GM18498 (cell line): ENCODE measurements around the gene MED8.
"Not testable (repeated sequence)": the region's sequence is repeated elsewhere in the genome, so short reads cannot be mapped to it uniquely, and the experiment has no call there.

ENCODE experiments used
- ATAC-seq: cut with Tn5 transposase; IDR thresholded peaks from one replicate; pipeline ENCODE4 v1.9.1; 2021; ENCODE audit warnings: mild to moderate bottlenecking, moderate library complexity; ENCODE audit not compliant: unreplicated experiment

Gene MED8

GRCh38 chr1:43387976-43388599 is 1.5 kb downstream of the MED8 start:
- no peak for ATAC-seq

- no peak for ATAC-seq
Measured at GRCh38 chr1:43386676-43387075, 2.9 kb downstream of the MED8 start.

DNA sequence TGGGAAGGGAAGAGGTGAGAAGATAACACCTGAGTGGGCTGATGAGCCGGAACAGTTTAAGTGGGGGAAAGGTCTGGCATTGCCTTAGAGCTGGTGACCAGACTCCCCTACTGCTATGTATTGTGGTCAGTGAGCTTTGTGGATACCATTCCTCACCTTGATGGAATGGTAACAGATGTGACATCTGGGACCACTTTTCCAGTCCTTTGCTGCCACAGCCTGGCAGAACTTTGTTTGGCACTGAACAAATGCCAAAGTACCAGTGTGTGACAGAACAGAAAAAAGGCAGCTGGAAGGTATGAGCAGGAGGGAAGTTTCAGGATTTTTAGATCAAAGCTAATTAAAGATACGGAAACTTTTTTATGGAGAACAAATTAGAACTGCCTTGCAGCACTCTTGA is 6.2 kb downstream of the MED8 start:
- ATAC-seq = no peak

DNA sequence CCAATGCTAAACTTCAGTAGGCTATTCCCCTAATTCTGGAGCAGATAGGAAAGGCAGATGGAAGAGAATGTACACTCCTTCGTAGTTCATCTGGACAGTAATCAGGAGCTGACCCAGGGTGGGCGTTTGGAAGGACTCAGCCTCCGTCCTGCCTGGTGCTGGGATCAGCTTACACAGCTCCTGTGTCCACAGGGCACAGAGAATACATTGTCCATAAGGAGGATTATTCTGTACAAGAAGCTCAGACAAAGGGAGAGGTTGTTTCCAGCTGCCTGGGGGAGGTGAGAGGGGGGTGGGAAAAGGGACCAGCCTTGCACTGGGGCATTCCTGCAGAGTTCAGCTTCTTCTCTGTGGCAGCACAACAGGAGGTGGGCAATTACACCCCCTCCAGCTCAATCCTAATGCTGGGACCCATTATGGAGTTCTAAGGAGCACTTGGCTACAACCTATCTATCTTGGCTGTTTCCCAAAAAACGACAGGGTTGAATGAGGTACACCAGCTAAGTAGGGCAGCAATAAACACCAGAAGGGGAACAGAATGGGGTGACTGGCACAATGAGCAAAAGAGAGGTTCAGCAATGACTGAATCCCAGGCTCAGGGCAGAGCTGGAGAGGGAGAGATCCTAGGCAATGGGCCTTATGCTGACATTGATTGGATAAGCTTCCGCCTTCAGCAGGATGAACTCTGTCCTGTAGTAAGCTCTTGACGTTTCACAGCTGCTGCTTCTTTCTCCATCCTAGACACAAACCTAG is 7.4 kb downstream of the MED8 start:
- no peak for ATAC-seq

- ATAC-seq = no peak
Measured at GRCh38 chr1:43381612-43382011, 8.0 kb downstream of the MED8 start.

DNA sequence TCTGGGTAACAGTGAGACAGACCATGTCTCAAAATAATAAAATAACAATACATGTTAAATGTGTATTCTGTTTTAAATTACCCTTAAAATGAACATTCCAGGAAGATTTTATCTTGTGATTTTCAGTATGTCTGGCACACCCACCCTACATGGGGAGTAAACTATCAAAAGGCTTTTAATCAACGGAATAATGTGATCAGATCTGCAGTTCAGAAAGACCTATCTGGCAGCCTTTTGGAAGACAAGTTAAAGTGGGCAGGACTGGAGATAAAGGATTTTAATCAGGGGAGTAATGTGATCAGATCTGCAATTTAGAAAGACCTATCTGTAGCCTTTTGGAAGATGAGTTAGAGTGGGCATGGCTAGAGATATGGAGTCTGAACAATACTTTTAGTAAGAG is 10.1 kb downstream of the MED8 start:
- no peak for ATAC-seq

DNA sequence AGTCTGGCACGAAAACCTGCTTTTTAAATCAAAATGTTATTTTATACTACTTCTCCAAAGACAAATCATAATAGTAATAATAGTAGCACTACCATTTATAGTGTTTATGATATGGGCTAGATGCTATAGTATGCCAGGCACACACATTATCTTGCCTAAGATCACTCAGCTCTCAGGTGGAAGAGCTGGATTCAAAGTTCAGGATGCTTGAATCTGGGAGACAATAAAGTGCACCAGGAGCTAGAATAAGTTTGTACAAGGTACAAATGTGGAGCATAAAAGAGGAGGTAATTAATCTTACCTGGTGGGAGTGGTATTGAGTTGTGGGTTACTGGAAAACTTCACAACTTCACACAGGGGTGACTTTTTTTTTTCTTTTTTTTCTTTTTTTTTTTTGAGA is 11.8 kb downstream of the MED8 start:
- no peak for ATAC-seq

DNA sequence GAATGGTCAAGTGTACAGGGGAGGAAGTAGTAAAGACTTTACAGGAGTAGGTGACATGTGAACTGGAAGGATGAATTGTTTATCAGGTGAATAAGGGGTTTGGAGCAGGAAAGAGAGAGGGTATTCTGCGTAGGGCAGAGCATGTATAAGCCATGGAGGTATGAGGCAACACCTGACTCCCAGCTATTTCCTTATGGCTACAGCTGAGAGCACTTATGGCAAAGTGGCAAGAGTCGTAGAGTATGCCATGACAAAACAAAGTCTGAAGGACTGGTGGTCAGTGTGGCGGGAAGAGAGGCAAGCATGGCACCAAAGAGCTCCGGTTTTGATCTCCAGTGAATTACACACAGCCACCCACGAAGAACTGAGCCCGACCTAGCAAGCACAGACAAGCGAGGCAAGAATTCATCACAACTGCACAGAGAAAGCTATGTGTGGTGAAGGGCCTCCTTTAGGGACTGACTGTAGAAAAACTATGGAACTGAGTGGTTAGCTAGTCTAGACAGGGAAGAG is 12.8 kb downstream of the MED8 start:
- ATAC-seq = no peak

- no peak for ATAC-seq
Measured at GRCh38 chr1:43373066-43373940, 16.3 kb downstream of the MED8 start.

- no peak for ATAC-seq
Measured at GRCh38 chr1:43372172-43372571, 17.4 kb downstream of the MED8 start.

GRCh38 chr1:43370564-43370963 is 19.0 kb downstream of the MED8 start:
- ATAC-seq = no peak

DNA sequence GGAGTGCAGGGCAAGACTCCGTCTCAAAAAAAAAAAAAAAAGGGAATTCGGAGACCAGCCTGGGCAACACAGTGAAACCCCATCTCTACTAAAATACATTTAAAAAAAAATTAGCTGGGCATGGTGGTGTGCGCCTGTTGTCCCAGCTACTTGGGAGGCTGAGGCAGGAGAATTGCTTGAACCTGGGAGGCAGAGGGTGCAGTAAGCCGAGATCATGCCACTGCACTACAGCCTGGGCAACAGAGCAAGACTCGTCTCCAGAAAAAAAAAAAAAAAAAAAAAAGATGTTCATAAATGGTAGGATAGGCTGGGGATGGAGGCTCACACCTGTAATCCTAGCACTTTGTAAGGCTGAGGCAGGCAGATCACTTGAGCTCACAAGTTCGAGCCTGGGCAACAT is 19.8 kb downstream of the MED8 start:
- not testable (repeated sequence) for ATAC-seq

- no peak for ATAC-seq
Measured at GRCh38 chr1:43368646-43369020, 21.0 kb downstream of the MED8 start.

DNA sequence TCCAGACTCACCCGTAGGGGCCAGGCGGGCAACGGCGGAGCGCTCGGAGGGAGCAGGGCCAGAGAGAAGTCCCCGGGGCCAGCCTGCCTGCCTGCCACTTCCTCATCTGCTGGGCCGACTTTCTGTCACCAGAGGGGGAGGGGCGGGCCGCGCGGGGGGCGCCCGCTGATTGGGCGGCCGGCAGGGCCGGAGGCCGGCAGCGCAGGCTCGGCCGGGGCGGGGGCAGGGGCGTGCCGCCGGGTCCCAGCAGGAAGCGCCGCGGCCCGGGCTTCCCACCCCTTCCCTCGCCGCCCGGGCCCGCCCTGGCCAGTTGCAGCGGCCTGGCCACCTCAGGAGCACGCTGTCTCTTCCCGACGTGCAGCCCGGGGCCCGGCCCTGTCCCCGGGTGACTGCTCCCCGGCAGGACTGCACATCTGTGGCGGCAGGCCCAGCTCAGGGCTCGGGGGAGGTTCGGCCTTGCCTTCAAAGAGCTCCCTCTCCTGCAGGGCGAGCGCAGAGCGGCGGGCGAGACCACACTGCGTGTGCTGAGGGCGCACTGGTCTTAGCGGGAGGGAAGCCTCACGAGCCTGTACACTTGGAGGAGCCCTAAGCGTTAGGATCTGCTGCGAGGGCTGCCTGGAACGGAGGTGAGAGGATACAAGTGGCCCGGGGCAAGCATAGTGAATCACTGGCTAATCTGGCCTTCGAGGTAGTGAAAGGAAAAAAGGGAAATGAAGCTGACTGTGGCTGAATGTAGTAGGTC is 21.5 kb downstream of the MED8 start, which contains the start of gene ELOVL1:
ELOVL1 (minus strand) TSS at position 108 of the 742 bp plus-strand sequence. CDS start 2,402 bp downstream, outside the sequence.
- peak; percentile 80 for ATAC-seq

- peak; percentile 53 for ATAC-seq
Measured at GRCh38 chr1:43367026-43367903, 22.3 kb downstream of the MED8 start.

DNA sequence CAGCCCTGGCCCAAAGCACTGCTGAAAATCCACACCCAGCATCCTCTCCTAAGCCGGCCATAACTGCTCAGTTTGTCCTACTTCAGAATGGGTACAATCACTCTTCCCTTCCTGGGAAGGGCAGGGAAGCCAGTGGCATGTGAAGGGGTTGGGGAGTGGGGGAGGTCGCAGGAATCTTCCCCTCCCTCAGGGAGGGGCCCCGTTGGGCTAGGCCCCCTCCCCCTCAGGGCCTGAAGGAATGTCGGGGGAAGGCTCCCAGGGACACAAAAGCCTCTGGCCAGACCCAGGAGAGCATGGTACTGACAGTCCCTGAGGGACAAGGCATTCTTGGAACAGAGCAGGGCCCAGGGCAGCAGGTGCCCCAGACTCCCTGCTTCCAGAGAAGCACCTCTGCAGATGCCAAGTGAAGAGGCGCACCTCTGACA is 23.0 kb downstream of the MED8 start:
- no peak for ATAC-seq

GRCh38 chr1:43366179-43366578 is 23.4 kb downstream of the MED8 start:
- ATAC-seq = no peak

GRCh38 chr1:43365678-43366077 is 23.9 kb downstream of the MED8 start:
- no peak for ATAC-seq

GRCh38 chr1:43363935-43364525 is 25.6 kb downstream of the MED8 start:
- ATAC-seq = no peak
